ENCODE data around the gene ADAMTS2.
"Not testable (repeated sequence)": the region's sequence is repeated elsewhere in the genome, so short reads cannot be mapped to it uniquely, and the experiment has no call there.

The ADAMTS2 gene

DNA sequence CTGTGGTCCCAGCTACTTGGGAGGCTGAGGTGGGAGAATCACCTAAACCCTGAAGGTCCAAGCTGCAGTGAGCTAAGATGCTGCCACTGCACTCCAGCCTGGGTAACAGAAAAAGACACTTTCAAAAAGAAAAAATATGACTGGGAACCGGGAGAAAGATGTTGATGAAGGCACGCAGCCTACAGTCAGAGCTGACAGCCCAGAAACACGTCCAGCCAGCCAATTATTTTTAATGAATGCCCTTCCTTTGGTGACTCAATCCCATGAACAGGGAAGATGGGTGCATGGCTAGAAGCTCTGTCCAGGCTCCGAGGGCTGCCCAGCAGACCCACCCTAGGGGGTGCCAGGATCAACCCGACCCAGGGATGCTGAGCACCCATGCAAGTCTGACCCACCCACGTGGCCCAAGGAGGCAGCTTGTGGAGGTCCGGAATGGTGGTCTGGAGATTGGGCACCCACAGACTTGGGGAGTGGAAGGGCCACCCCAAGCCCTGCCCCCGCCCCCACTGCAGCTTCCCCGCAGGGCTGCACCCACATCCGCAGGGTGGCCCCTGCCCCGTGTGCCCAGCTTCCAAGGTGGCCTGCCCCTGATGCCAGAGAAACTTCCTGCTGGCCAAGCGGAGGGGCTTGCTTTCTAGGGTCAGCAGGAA, 51.0 kb downstream of the ADAMTS2 start:
- DNase-seq: no peak

DNA sequence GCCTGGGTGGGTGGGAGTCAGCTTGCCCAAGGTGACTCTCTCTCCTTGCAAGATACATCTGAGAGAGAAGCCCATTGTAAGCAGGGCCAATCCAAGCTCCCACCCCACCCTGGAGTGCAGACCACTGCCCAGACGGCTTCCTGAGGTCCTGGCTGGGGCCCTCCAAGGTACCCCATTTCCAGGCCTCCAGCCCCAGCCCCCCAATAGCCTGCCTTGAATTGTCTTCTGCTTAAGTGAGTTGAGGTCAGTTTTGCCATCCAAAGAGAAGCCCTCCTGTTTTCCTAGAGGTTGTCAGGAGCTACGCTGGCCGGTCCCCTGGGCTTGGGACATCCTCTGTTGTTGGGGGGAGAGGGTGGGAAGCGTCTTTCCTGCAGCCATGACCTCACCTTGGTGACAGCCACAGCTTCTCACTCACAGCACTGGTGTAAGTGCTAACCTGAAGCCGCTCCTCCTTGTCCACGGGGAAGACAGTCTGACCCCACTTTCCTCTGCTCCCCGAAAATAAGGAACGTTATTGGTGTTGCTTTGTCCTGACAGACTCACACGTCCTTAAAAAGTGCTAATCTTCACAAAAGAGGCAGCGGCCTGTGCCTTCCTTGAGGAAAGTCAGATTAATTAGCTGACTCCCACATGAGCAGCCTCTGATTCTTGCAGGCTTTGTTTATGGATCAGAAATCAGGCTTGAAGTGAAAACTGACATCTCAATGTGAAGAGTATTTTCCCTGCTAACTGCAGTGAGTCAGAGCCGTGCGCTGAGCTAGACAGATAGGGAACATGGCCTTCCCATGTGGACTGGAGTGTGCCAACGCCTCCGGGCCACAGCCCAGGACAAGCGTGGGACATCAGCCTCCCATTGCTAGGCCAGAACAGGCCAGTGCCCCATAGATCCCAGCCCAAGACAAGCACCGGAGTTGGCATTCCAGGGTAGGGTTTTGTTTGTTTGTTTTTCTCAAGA, 52.3 kb downstream of the ADAMTS2 start:
- DNase-seq: no peak

DNA sequence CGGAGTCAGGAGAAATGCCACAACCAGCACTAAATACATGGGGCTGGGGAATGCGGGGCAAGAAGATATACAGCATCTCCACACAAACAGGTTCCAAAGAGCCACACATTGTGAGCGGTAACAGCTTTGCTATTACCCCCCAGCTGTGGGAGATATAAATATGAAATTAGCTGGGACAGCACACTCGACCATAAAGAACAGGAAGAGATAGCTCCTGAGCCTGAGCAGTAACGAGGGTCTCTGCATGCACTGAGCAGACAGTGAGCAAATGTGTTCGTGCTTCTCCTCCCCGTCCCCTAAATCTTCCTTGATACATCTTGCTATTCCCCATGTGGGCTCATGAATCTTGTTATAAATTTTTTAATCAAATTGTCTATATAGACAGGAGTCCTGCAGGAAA, 53.1 kb downstream of the ADAMTS2 start:
- DNase-seq: no peak

- DNase-seq: no peak
Observed at GRCh38 chr5:179290681-179291540, 54.4 kb downstream of the ADAMTS2 start.

DNA sequence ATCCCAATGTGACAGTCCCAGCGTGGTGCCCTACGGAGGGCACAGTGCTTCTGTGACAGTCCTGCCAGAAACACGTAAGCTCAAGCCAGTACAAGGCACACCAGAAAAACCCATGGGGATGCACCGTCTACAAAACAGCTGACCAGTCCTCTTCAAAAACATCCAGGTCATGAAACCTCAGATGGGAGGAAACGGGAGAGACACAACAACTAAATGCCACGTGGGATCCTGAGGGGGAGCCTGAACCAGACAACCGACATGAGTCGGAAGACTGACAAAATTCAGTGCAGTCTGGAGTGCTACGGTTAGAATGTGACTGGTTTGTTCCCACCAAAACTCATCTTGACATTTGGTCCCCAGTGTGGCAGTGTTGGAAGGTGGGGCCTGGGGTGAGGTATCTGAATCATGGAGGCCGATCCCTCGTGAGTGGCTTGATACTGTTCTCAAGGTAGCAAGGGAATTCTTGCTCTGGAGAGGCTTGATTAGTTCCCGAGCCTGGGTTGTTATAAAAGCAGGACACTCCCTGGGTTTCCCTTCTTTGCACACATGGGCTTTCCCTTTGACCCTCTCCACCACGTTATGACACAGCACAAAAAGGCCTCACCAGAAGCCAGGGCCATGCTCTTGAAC, 55.4 kb downstream of the ADAMTS2 start:
- DNase-seq: no peak

GRCh38 chr5:179288809-179289185, 56.5 kb downstream of the ADAMTS2 start:
- DNase-seq: no peak

DNA sequence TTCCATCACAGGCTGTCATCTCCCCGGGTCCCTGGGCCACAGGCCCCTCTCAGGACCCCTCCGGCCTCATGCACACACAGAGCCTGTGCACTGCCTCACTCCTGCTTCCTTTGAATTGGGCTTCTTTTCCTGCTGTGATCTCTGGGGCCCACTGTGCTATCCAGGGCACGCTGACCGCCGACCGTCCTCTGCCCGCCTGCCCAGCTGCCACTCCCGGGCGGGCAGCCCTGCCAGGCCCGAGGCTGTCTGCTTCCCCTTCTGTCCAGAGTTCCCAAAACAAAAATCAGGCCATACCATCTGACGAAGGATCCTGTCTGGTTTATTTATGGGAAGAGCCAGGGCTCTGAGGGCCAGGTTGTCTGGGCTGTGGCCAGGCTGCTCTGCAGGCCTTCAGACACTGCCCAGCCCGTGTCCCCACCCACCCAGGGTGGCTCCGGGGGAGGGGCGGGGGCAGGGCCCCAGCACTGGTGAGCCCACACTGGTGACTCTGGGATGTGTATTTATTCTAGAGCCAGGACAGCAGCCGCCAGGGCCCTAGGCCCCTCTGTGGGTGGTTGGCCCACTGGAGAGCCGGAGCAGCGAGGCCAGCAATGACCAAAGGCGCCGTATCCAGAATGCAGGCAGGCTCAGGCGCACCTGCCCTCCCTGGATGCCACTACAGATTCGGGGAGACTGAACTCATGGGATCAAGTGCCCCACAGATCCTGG, 57.0 kb downstream of the ADAMTS2 start:
- DNase-seq: no peak

DNA sequence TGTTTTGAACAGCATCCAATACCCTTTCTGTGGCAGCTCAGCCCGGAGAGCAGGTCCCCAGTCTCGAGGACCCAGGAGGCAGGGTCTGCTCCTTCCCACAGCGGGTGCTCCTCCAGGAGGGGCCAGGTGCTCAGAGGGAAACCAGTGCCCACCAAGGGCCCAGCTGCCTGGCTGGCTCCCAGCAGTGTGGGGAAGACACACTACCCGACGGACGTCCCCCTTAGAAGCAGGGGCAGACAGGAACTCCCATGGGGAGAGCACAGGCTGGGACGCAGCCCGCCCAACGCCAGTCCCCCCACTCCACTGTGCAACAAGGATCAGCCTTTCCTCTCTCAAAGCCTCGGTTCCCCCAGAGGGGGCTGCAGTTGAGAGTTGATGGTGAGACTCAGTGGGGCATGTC, 57.6 kb downstream of the ADAMTS2 start:
- DNase-seq: no peak

- no peak for DNase-seq
Observed at GRCh38 chr5:179287071-179287470, 58.2 kb downstream of the ADAMTS2 start.

DNA sequence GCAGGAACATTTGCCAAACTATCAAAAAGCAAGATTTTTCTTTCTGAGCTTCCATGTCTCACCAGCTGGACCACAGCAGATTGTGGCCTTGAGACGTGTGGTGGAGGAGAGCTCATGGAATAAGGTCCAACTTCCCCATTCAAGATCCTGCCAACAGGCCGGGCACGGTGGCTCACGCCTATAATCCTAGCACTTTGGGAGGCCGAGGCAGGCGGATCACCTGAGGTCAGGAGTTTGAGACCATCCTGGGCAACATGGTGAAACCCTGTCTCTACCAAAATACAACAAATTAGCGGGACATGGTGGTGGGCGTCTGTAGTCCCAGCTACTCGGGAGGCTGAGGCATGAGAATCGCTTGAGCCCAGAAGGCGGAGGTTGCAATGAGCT, 59.5 kb downstream of the ADAMTS2 start:
- DNase-seq: not testable (repeated sequence)

GRCh38 chr5:179284751-179285631, 60.3 kb downstream of the ADAMTS2 start:
- DNase-seq: peak in 1 of 2 donors; percentile 17

DNA sequence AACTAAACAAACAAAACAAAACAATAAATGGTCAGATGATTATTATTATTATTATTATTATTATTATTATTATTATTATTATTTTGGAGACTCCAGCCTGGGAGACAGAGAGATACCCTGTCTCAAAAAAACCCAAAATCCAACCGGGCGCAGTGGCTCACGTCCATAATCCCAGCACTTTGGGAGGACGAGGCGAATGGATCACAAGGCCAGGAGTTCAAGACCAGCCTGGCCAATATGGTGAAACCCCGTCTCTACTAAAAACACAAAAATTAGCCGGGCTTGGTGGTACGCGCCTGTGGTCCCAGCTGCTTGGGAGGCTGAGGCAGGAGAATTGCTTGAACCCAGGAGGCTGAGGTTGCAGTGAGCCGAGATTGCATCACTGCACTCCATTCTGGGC, 61.4 kb downstream of the ADAMTS2 start:
- DNase-seq: not testable (repeated sequence)

GRCh38 chr5:179281694-179282093, 63.6 kb downstream of the ADAMTS2 start:
- no peak for DNase-seq

- no peak for DNase-seq
Observed at GRCh38 chr5:179280095-179280490, 65.2 kb downstream of the ADAMTS2 start.

DNA sequence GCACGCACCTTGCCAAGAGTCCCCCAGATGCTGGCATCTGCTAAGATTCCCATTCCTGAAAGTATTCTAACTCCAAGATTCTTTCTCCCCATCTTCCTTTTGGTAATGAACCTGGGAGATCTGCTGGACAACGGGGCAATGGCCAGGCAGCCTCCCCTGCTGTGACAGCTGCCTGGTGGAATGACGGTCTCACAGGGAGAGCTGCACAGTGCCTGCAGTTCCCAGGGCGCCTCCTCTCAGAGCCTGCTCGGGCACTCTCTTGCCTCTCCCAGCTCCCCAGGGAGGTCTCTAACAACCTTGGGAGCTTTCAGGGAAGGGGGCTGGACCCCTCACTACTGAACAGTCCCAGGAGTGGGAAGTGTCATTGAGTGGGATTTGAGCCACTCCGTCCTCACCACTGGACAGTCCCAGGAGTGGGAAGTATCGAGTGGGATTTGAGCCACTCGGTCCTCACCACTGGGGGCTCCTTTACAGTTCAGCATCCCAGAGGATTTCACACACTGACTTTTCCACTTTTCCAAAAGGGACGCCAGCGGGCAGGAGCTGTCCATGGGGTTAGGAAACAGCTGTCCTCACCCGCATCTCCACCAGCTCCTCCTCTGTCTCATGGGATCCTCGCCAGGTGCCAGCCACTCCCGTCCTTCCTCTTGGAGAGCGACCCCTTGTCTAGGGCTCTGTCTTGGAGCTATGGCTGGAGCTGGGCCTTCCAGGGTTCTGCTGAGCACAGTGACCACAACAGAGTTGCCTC, 65.7 kb downstream of the ADAMTS2 start:
- DNase-seq: no peak

- no peak for DNase-seq
Observed at GRCh38 chr5:179278546-179278945, 66.7 kb downstream of the ADAMTS2 start.

GRCh38 chr5:179278119-179278518, 67.1 kb downstream of the ADAMTS2 start:
- DNase-seq: no peak

GRCh38 chr5:179276838-179277395, 68.3 kb downstream of the ADAMTS2 start:
- DNase-seq: no peak

DNA sequence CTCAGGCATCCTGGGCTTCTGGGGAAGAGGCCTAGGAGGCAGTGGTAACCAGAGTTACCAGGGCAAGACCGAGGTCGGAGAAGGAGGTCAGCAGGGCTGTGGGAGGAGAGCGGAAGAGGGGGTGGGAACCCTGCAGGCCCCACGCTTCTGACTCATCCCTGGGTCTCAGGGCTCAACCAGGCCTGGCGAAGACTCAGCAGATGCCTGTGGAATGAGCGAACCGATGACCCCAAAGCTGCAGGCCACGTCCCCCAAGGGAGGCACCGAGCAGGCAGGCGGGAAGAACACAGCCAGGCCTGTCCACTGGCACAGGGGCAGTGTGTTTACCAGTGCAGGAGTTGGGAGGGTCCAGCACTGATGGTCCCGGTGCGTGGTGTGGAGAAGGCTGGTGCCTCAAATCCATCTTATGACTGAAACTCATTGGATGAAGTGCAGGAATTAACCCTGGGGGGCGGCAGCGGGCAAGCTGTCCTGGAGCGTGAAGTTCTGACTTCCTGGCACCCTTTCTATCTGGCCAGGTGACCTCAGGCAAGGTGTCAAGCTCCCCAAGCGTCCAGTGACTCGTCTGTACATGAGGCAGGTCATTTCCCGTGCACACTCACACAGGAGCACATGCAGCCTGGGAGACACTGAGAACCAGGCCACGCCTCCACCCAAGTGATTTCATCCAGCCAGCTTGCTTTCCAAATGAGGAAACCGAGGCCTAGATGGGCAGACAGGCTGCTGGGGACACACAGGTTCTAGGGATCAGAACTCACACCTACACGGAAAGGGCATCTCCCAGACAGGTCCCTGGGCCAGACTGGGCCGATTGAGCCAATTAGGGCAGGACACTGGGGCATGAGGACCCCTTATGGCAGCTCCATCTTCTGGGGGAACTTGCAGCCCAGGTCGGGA, 69.1 kb downstream of the ADAMTS2 start:
- DNase-seq: no peak

All from hippocampal formation (tissue), 2 donors.